ENCODE measurements around the gene TBC1D2B.

DNA sequence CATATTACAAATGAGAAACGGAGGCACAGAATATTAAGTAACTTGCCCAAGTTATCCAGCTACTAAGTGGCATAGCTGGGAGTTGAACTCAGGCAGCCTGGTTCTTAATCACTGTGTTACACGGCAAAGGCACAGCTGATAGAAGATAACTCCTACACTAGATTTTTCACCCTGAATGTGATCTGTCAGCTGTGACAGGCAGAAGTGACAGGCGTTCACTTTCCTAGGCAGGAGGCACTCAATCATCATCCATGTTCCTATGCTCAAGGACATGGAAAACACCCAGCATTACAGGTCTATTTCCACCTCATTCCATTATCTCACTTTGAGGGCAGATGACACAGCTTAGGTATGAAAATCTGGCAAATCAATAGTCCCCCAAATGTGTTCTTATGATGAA is 35.6 kb downstream of the TBC1D2B start:
- TF ChIP-seq, protein P1, sequence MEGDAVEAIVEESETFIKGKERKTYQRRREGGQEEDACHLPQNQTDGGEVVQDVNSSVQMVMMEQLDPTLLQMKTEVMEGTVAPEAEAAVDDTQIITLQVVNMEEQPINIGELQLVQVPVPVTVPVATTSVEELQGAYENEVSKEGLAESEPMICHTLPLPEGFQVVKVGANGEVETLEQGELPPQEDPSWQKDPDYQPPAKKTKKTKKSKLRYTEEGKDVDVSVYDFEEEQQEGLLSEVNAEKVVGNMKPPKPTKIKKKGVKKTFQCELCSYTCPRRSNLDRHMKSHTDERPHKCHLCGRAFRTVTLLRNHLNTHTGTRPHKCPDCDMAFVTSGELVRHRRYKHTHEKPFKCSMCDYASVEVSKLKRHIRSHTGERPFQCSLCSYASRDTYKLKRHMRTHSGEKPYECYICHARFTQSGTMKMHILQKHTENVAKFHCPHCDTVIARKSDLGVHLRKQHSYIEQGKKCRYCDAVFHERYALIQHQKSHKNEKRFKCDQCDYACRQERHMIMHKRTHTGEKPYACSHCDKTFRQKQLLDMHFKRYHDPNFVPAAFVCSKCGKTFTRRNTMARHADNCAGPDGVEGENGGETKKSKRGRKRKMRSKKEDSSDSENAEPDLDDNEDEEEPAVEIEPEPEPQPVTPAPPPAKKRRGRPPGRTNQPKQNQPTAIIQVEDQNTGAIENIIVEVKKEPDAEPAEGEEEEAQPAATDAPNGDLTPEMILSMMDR (IDR thresholded peaks at IDR 0.05), result no peak
- no peak for TF ChIP-seq POLR2A (IDR thresholded peaks at IDR 0.05)
- no peak for TF ChIP-seq EP300 (IDR thresholded peaks at IDR 0.05)

Data from stomach (tissue), 4 donors.